AG09319 (cell line): Measurements from ENCODE around the gene TEAD3.
A peak's percentile ranks its signal among the peaks of the same experiment; 100 is the strongest.

Experiments
- DNase-seq: peaks from one replicate; pipeline ENCODE4 v3.0.0-alpha.2; 2010; ENCODE audit warnings: low read depth; ENCODE audit errors: extremely low read depth
- TF ChIP-seq, protein P1 (sequence below): IDR thresholded peaks from 2 replicates; pipeline ENCODE4 v1.5.1; 2011; ENCODE audit warnings: low read depth, mild to moderate bottlenecking, inconsistent platforms, low read length, moderate library complexity

Gene TEAD3

GRCh38 chr6:35533981-35534380 is 37.1 kb upstream of the TEAD3 start:
- TF ChIP-seq, protein P1, sequence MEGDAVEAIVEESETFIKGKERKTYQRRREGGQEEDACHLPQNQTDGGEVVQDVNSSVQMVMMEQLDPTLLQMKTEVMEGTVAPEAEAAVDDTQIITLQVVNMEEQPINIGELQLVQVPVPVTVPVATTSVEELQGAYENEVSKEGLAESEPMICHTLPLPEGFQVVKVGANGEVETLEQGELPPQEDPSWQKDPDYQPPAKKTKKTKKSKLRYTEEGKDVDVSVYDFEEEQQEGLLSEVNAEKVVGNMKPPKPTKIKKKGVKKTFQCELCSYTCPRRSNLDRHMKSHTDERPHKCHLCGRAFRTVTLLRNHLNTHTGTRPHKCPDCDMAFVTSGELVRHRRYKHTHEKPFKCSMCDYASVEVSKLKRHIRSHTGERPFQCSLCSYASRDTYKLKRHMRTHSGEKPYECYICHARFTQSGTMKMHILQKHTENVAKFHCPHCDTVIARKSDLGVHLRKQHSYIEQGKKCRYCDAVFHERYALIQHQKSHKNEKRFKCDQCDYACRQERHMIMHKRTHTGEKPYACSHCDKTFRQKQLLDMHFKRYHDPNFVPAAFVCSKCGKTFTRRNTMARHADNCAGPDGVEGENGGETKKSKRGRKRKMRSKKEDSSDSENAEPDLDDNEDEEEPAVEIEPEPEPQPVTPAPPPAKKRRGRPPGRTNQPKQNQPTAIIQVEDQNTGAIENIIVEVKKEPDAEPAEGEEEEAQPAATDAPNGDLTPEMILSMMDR = no peak
- no peak for DNase-seq

DNA sequence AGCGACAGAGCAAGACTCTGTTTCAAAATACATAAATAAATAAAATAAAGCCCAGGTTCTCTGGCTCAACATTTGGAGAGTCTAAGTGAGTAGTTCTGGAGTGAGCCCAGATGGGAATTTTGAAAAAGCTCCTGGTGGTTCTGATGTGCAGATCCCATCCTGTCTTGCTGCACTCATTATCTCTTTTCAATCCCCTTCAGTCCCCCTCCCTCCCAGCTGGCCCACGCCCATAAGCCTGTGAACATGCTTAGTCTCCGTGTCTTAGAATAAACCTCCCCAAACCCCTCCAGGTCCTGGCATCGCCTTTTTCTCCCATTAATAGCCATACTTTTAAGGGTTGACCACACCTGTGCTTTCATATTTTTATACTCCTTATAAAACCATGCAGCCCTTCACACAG is 35.2 kb upstream of the TEAD3 start:
- TF ChIP-seq, protein P1 = no peak
- DNase-seq = no peak

DNA sequence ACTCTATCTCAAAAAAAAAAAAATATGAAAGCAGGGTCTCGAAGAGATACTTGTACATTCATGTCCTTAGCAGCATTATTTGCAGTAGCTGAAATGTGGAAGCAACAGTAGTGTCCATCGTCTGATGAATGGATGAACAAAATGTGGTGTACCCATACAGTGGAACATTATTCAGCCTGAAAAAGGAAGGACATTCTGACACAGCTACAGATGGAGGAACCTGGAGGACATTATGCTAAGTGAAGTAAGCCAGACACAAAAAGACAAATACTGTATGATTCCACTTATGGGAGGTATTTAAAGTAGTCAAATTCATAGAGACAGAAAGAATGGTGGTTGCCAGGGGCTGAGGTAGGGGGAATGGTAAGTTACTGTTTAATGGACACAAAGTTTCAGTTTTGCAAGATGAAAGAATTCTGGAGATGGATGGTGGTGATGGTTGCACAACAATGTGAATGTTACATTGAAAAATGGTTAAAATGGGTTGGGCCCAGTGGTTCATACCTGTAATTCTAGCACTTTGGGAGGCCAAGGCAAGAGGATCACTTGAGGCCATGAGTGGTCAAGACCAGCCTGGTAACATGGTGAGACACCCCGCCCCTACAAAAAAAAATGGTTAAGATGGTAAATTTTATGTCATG is 27.6 kb upstream of the TEAD3 start:
- DNase-seq = no peak
- TF ChIP-seq, protein P1 = no peak

DNA sequence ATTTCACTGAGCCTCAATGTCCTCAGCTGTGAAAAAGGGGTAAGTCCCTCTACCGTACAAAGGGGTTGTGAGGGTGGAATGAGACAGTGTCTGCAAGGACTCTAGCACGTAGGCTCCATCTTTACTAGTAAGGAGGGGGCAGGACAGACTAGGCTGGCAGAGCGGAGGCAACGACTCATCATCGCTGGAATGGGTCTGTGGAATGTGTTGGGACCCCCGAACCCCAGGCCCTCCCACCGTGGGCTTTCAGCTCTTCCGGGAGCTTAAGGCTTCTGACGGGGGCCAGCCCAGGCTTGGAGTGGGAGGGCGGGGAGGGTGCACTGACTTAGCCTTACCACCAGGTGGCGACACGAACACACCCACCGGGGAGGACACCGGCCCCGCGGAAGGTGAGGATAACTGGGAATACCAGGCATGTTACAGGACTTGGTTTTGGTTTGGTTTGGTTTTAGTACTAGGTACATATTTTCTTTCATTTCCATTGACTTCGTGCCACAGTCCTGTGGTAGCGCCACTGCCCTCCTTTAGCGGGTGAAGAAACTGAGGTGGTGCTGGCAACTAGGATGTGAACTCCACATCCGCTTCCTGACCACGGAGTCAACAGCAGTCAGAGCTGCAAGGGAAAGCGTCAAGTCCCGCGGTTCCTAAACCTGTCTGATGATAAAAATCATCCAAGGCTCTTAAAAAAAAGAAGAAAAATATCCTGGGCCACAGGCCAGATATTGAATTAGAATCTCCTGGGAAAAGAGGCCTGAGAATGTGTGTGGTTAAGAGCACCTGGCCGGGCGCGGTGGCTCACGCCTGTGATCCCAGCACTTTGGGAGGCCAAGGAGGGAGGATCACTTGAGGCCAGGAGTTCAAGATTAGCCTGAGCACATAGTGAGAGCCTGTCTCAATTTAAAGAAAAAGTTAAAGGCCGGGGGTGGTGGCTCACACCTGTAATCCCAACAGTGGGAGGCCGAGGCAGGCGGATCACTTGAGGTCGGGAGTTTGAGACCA is 26.1 kb upstream of the TEAD3 start:
- TF ChIP-seq, protein P1 = peak; percentile 97
- DNase-seq = peak; percentile 7

GRCh38 chr6:35522151-35522550 is 25.3 kb upstream of the TEAD3 start:
- TF ChIP-seq, protein P1 = no peak
- no peak for DNase-seq

DNA sequence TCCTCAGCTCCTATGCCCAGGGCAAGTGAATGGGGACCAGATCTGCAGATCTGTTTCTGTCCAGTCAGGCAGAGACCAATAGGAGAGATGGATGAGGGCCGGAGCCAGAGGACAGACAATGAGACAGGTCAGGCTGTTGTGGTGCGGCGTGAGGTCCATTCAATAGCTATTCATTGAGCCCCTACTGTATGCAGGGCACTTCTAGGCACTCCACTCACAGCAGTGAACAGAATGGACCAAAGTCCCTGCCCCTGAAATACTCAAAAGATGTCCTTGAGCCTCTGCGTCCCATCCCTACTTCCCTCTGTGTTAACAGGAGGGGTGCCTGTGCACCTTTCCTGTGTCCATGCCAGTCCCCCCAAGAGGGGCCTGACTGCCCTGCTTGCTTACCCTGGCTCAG is 24.4 kb upstream of the TEAD3 start:
- TF ChIP-seq, protein P1 = no peak
- no peak for DNase-seq
